ENCODE data around the gene OTOG.

The OTOG gene

GRCh38 chr11:17538731-17539130 lies 8.3 kb upstream of the OTOG start:
- TF ChIP-seq CTCF (IDR thresholded peaks at IDR 0.05; ENCODE audit: insufficient read depth, low read depth, low read length, missing control alignments): no peak
- H3K4me3 ChIP-seq (ENCODE audit: low read length): no peak overlapping the region

GRCh38 chr11:17540807-17541206 lies 6.3 kb upstream of the OTOG start:
- DNase-seq (ENCODE audit: low read depth): no peak
- H3K4me3 ChIP-seq (ENCODE audit: low read length): no peak overlapping the region
- TF ChIP-seq CTCF (IDR thresholded peaks at IDR 0.05; ENCODE audit: insufficient read depth, low read depth, low read length, missing control alignments): no peak

More at GRCh38 chr11:17538731-17539130, 8.3 kb upstream of the OTOG start:
- DNase-seq (ENCODE audit: low read depth): no peak

- no peak for TF ChIP-seq CTCF (IDR thresholded peaks at IDR 0.05; ENCODE audit: insufficient read depth, low read depth, low read length, missing control alignments)
- DNase-seq (ENCODE audit: low read depth): peak; percentile 14
- no peak overlapping the region for H3K4me3 ChIP-seq (ENCODE audit: low read length)
These were observed 5.7 kb upstream of the OTOG start for GRCh38 chr11:17541330-17541885.

GRCh38 chr11:17542249-17542648 lies 4.8 kb upstream of the OTOG start:
- H3K4me3 ChIP-seq (ENCODE audit: low read length): no peak overlapping the region
- no peak for DNase-seq (ENCODE audit: low read depth)
- no peak for TF ChIP-seq CTCF (IDR thresholded peaks at IDR 0.05; ENCODE audit: insufficient read depth, low read depth, low read length, missing control alignments)

- TF ChIP-seq CTCF (IDR thresholded peaks at IDR 0.05; ENCODE audit: insufficient read depth, low read depth, low read length, missing control alignments): no peak
- no peak for DNase-seq (ENCODE audit: low read depth)
- no peak overlapping the region for H3K4me3 ChIP-seq (ENCODE audit: low read length)
These were observed 4.0 kb upstream of the OTOG start for GRCh38 chr11:17543041-17543440.

- no peak for DNase-seq (ENCODE audit: low read depth)
- no peak for TF ChIP-seq CTCF (IDR thresholded peaks at IDR 0.05; ENCODE audit: insufficient read depth, low read depth, low read length, missing control alignments)
- no peak overlapping the region for H3K4me3 ChIP-seq (ENCODE audit: low read length)
These were observed 3.4 kb upstream of the OTOG start for GRCh38 chr11:17543574-17544180.

GRCh38 chr11:17544181-17544622 lies 2.9 kb upstream of the OTOG start, which contains the start of gene USH1C:
Gene USH1C, minus strand, starts transcription at chr11:17544416. Its CDS starts 109 bp downstream, at chr11:17544307.
- no peak for TF ChIP-seq CTCF (IDR thresholded peaks at IDR 0.05; ENCODE audit: insufficient read depth, low read depth, low read length, missing control alignments)
- H3K4me3 ChIP-seq (ENCODE audit: low read length): no peak within 1 kb of the TSS
- peak; percentile 11 for DNase-seq (ENCODE audit: low read depth)
